ENCODE results near the gene ZCCHC9.

DNA sequence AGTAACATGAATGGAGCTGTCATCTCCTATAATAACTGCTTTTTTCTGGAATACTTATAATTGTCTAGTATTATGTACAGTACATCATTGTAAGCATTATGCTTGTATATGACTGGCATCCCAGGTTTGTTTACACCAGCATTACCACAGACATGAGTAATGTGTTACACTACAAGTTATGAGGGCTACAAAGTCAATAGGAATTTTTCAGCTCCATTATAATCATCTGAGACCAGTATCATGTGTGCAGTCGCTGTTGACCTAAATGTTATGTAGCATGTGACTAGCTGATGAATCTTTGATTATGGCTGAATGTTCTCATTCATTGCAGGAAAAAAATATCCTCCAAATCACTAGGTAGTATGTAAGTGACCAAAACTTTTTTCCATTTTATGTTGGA, 2.2 kb downstream of the ZCCHC9 start:
- TF ChIP-seq, protein P1, sequence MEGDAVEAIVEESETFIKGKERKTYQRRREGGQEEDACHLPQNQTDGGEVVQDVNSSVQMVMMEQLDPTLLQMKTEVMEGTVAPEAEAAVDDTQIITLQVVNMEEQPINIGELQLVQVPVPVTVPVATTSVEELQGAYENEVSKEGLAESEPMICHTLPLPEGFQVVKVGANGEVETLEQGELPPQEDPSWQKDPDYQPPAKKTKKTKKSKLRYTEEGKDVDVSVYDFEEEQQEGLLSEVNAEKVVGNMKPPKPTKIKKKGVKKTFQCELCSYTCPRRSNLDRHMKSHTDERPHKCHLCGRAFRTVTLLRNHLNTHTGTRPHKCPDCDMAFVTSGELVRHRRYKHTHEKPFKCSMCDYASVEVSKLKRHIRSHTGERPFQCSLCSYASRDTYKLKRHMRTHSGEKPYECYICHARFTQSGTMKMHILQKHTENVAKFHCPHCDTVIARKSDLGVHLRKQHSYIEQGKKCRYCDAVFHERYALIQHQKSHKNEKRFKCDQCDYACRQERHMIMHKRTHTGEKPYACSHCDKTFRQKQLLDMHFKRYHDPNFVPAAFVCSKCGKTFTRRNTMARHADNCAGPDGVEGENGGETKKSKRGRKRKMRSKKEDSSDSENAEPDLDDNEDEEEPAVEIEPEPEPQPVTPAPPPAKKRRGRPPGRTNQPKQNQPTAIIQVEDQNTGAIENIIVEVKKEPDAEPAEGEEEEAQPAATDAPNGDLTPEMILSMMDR (IDR thresholded peaks at IDR 0.05; ENCODE audit: low read length), result no peak
- no peak for TF ChIP-seq EZH2 (optimal IDR thresholded peaks at IDR 0.05; ENCODE audit: low read depth, low read length)

Data from MM.1S (cell line).